B cell (primary cell): ENCODE results near the gene ERP44. TPM values are rescaled to one million over a fixed set of nuclear protein-coding genes. Genes with fewer than 3 reads are reported as not detected.

Experiments
- ATAC-seq: fragments of 200-7000 bp; cut with Tn5 transposase; one replicate; pipeline ENCODE4 v1.10.0; 2021; ENCODE audit warnings: low read depth, mild to moderate bottlenecking, moderate number of reproducible peaks, moderate library complexity
- CTCF ChIA-PET: fragments of 350-600 bp; sonication (Branson Sonifier 250); formaldehyde crosslinking; loops from one replicate; lab custom pipeline; 2021; ENCODE audit warnings: antibody characterized with exemption, inconsistent platforms; lab: Charles Lee
- POLR2A ChIA-PET: fragments of 350-600 bp; sonication (Branson Sonifier 250); formaldehyde crosslinking; loops from one replicate; lab custom pipeline; 2021; ENCODE audit warnings: antibody characterized with exemption; lab: Charles Lee
- DNase-seq: peaks from one replicate; pipeline ENCODE4 v3.0.0; 2013
- H2AFZ ChIP-seq: 2 replicates; pipeline ENCODE4 v1.6.1; 2012; ENCODE audit warnings: mild to moderate bottlenecking, low read depth, low read length; ENCODE audit not compliant: insufficient read depth, poor library complexity, severe bottlenecking
- H3K27ac ChIP-seq, 2 donors: 1 replicate in 1 of 2; 2 replicates in 1 of 2; pipeline ENCODE4 v1.5.1; 2012 to 2013; ENCODE audit warnings: low read length in 2 of 2, mild to moderate bottlenecking in 2 of 2, moderate library complexity in 1 of 2
- H3K27me3 ChIP-seq, 4 experiments: fragments of 200-600 bp in 1 of 4; sonication (generic) in 1 of 4; replicated peaks in 1 of 4; 1 replicate in 2 of 4; 2 replicates in 2 of 4; pipeline versions ENCODE4 v1.6.1 to v1.7.0; 2013 to 2016; ENCODE audit warnings: low read length in 3 of 4, mild to moderate bottlenecking in 2 of 4, mixed read lengths in 1 of 4, moderate library complexity in 1 of 4; ENCODE audit not compliant: insufficient read depth in 4 of 4, control insufficient read depth in 3 of 4; ENCODE audit errors: control extremely low read depth in 1 of 4
- H3K36me3 ChIP-seq, 2 experiments: replicated peaks in 1 of 2; 1 replicate in 1 of 2; 2 replicates in 1 of 2; pipeline versions ENCODE4 v1.6.1 to v1.7.1; 2013; ENCODE audit warnings: low read length in 1 of 2; ENCODE audit not compliant: insufficient read depth in 2 of 2, control insufficient read depth in 1 of 2; ENCODE audit errors: control extremely low read depth in 1 of 2, extremely low read depth in 1 of 2
- H3K4me1 ChIP-seq, 2 donors: fragments of 200-600 bp in 1 of 2; sonication (generic) in 1 of 2; 1 replicate in 1 of 2; 2 replicates in 1 of 2; pipeline versions ENCODE4 v1.5.1 to v1.6.1; 2013 to 2017; ENCODE audit warnings: low read length in 2 of 2; ENCODE audit not compliant: control insufficient read depth in 2 of 2, insufficient read depth in 2 of 2
- H3K4me2 ChIP-seq: replicated peaks from 2 replicates; pipeline ENCODE3; 2012; ENCODE audit warnings: mild to moderate bottlenecking, low read depth, low read length; ENCODE audit not compliant: poor library complexity, severe bottlenecking
- H3K4me3 ChIP-seq, 5 experiments: fragments of 200-600 bp in 1 of 5; sonication (generic) in 1 of 5; 1 replicate in 3 of 5; 2 replicates in 2 of 5; pipeline versions ENCODE4 v1.5.1 to v1.7.0; 2011 to 2016; ENCODE audit warnings: low read length in 4 of 5, mild to moderate bottlenecking in 4 of 5, low read depth in 2 of 5, control low read depth in 1 of 5, moderate library complexity in 1 of 5; ENCODE audit not compliant: insufficient read depth in 1 of 5; ENCODE audit errors: control extremely low read depth in 1 of 5, extremely low read depth in 1 of 5
- H3K79me2 ChIP-seq: fragments of 200-600 bp; sonication (generic); one replicate; pipeline ENCODE4 v1.6.0; 2016; ENCODE audit warnings: low read length; ENCODE audit not compliant: control insufficient read depth, insufficient read depth
- H3K9ac ChIP-seq: fragments of 200-600 bp; sonication (generic); 2 replicates; pipeline ENCODE4 v1.6.1; 2017; ENCODE audit warnings: mild to moderate bottlenecking, low read length, moderate library complexity
- H3K9me3 ChIP-seq, 3 donors: one replicate each; pipeline versions ENCODE4 v1.6.1 to v1.7.1; 2013; ENCODE audit warnings: low read length in 2 of 3; ENCODE audit not compliant: control insufficient read depth in 2 of 3, insufficient read depth in 1 of 3; ENCODE audit errors: control extremely low read depth in 1 of 3
- H4K20me1 ChIP-seq: 2 replicates; pipeline ENCODE4 v1.6.0; 2012; ENCODE audit warnings: mild to moderate bottlenecking, low read length; ENCODE audit not compliant: insufficient read depth, control insufficient read depth, poor library complexity, severe bottlenecking
- H3K27ac Mint-ChIP-seq: one replicate; pipeline ENCODE4 v1.8.0; 2021; ENCODE audit warnings: mixed read lengths
- H3K27me3 Mint-ChIP-seq: one replicate; pipeline ENCODE4 v1.8.0; 2021; ENCODE audit warnings: mixed read lengths
- H3K4me1 Mint-ChIP-seq: one replicate; pipeline ENCODE4 v1.8.0; 2021; ENCODE audit warnings: mixed read lengths
- H3K4me3 Mint-ChIP-seq: one replicate; pipeline ENCODE4 v1.8.0; 2021; ENCODE audit warnings: mixed read lengths
- H3K9me3 Mint-ChIP-seq: one replicate; pipeline ENCODE4 v1.8.0; 2022; ENCODE audit warnings: mixed read lengths; ENCODE audit not compliant: insufficient read depth
- CTCF ChIP-seq: fragments of 200-600 bp; IDR thresholded peaks from one replicate; pipeline ENCODE4 v1.8.0; 2022; ENCODE audit warnings: antibody characterized with exemption, mild to moderate bottlenecking
- EZH2 ChIP-seq: IDR thresholded peaks from 2 replicates; pipeline ENCODE4 v1.6.1; 2012; ENCODE audit warnings: borderline replicate concordance, low read depth, mild to moderate bottlenecking, moderate library complexity, low read length; ENCODE audit not compliant: insufficient read depth, poor library complexity, severe bottlenecking
- WGBS: methylation state at CpG from one replicate; pipeline ENCODE4 v1.1.5; 2013; ENCODE audit warnings: missing lambda C conversion rate; ENCODE audit not compliant: insufficient coverage; 5-methylcytosine and 5-hydroxymethylcytosine counted together
- intact Hi-C: fragments of 100-400 bp; cut with micrococcal nuclease; formaldehyde crosslinking; loops from one replicate; pipeline ENCODE4 v1.10.0; 2022
- polyA plus RNA-seq: library from polyadenylated mRNA; depleted of rRNA; stranded (reverse); fragments of >200 nt; gene quantifications from 2 replicates; pipeline ENCODE4 v1.2.3, GENCODE V29; 2012
- total RNA-seq, 2 donors: library from RNA; stranded (reverse); fragments of 120-200 nt in 1 of 2; gene quantifications; 1 replicate in 1 of 2; 2 replicates in 1 of 2; pipeline versions ENCODE4 v1.2.3 to v1.2.4, GENCODE V29; 2013 to 2022

ERP44 gene
- total and polyA plus RNA-seq, 2 donors (not counting 1 experiment from before 2014, with no cell fraction given): 10.5 to 18.4 TPM

DNA sequence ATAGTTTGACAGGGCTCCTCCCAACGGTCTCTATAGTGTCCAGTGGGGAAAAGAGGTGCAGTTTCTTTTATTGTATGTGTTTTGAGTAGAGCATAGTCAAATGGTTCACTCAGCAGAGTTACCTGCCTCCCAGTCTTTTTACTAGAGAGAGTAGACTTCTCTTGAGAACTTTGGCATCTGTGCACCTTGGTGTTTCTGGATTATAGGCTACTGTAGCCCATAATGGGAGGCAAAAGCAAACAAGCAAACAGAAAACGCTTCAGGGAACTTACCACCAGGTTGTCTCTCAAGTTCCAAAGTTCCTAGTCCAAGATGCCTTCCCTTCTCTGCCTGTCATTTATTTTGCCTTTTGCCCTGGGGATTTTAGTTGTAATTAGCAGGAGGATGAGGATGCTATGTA is 26.4 kb upstream of the ERP44 start:
- no peaks in the 10 kb centered on the region for H3K4me1 ChIP-seq
- no peaks in the 10 kb centered on the region for H3K9me3 ChIP-seq
- H3K9ac ChIP-seq: no peak overlapping the region
- Mint-ChIP-seq H3K9me3 (no peaks in the 10 kb centered on the region), H3K27ac (no peak overlapping the region), H3K4me1 (peaks cover 2% of the 10 kb centered on the region), H3K4me3 (no peak overlapping the region), H3K27me3 (no peaks in the 10 kb centered on the region)
- peaks cover 25% of the 10 kb centered on the region for H3K79me2 ChIP-seq
- no peak overlapping the region for H3K27ac ChIP-seq
- no peaks in the 10 kb centered on the region for H4K20me1 ChIP-seq
- POLR2A ChIA-PET: no interaction called here
- intact Hi-C loops: no loop called here
- H2AFZ ChIP-seq: no peak overlapping the region
- WGBS: 100% methylated on average over 1 of the region's 2 CpGs
- H3K4me2 ChIP-seq: no peak overlapping the region
- ATAC-seq (no peak), DNase-seq (no peak)
- no peak for TF ChIP-seq EZH2
- TF ChIP-seq CTCF: no peak
- no peak overlapping the region for H3K4me3 ChIP-seq
- CTCF ChIA-PET: no interaction called here
- no peaks in the 10 kb centered on the region for H3K27me3 ChIP-seq
- H3K36me3 ChIP-seq: peaks cover 0 to 10% of the 10 kb centered on the region in 2 experiments

GRCh38 chr9:100120286-100120685 is 21.5 kb upstream of the ERP44 start:
- Histone ChIP-seq H4K20me1 (no peaks in the 10 kb centered on the region), H3K79me2 (peaks cover 19% of the 10 kb centered on the region), H3K27ac (no peak overlapping the region), H3K4me2 (no peak overlapping the region), H3K4me3 (no peak overlapping the region), H3K9me3 (no peaks in the 10 kb centered on the region), H3K4me1 (no peaks in the 10 kb centered on the region), H2AFZ (no peak overlapping the region), H3K9ac (no peak overlapping the region), H3K27me3 (no peaks in the 10 kb centered on the region), H3K36me3 (peaks cover 0 to 13% of the 10 kb centered on the region in 2 experiments)
- H3K27me3 Mint-ChIP-seq: no peaks in the 10 kb centered on the region
- H3K4me3 Mint-ChIP-seq: no peak overlapping the region
- ChIA-PET CTCF (no interaction called here), POLR2A (no interaction called here)
- no peaks in the 10 kb centered on the region for H3K9me3 Mint-ChIP-seq
- no CpG with 5 or more reads among the region's 2 CpGs for WGBS
- no peak for TF ChIP-seq EZH2
- no peak for TF ChIP-seq CTCF
- DNase-seq (no peak), ATAC-seq (no peak)
- H3K27ac Mint-ChIP-seq: no peak overlapping the region
- intact Hi-C loops: no loop called here
- peaks cover 2% of the 10 kb centered on the region for H3K4me1 Mint-ChIP-seq
